HFF-Myc (cell line): Measurements from ENCODE around the gene PNMA1.
"Not testable (repeated sequence)": the region's sequence is repeated elsewhere in the genome, so short reads cannot be mapped to it uniquely, and the experiment has no call there.

Experiments used
- DNase-seq: peaks from one replicate; pipeline ENCODE4 v3.0.0-alpha.2; 2011; ENCODE audit warnings: low read depth; ENCODE audit errors: extremely low read depth
- H3K4me3 ChIP-seq: replicated peaks from 2 replicates; pipeline ENCODE4 v1.5.1; 2011; ENCODE audit warnings: low read depth, mild to moderate bottlenecking, control low read depth, low read length
- TF ChIP-seq, protein P1 (sequence below): IDR thresholded peaks from 2 replicates; pipeline ENCODE4 v1.5.1; 2012; ENCODE audit warnings: mild to moderate bottlenecking, low read depth, low read length, control low read depth; ENCODE audit errors: missing control alignments

Gene PNMA1

DNA sequence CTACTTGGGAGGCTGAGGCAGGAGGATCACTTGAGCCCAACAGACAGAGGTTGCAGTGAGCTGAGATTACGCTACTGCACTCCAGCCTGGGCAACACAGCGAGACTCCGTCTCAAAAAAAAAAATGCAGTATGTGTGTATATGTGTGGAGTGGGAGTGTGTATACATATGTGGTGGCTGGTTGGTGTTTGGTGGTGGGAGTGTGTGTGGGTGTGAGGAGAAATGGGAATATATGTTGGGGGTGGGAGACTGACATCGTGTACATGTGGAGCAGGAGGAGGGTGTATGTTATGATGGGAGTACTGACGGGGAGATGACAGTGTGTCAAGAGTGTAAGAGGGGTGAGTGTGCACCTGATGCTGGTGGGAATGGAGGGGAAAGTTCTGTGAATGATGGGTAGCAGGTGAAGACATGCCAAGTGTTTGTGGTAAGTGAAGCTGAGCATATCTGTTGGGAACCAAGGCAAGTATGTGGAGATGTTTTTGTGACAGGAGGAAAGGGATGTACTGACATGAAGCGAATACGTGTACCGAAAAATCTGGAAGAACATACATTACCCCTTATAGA, 4.2 kb downstream of the PNMA1 start:
- DNase-seq, result no peak
- no peak overlapping the region for H3K4me3 ChIP-seq
- TF ChIP-seq, protein P1, sequence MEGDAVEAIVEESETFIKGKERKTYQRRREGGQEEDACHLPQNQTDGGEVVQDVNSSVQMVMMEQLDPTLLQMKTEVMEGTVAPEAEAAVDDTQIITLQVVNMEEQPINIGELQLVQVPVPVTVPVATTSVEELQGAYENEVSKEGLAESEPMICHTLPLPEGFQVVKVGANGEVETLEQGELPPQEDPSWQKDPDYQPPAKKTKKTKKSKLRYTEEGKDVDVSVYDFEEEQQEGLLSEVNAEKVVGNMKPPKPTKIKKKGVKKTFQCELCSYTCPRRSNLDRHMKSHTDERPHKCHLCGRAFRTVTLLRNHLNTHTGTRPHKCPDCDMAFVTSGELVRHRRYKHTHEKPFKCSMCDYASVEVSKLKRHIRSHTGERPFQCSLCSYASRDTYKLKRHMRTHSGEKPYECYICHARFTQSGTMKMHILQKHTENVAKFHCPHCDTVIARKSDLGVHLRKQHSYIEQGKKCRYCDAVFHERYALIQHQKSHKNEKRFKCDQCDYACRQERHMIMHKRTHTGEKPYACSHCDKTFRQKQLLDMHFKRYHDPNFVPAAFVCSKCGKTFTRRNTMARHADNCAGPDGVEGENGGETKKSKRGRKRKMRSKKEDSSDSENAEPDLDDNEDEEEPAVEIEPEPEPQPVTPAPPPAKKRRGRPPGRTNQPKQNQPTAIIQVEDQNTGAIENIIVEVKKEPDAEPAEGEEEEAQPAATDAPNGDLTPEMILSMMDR, result no peak

- H3K4me3 ChIP-seq, DNase-seq: not testable (repeated sequence)
Observed at GRCh38 chr14:73708076-73708475, 6.1 kb downstream of the PNMA1 start.

- H3K4me3 ChIP-seq, result no peak overlapping the region
- DNase-seq, result no peak
- TF ChIP-seq, protein P1, result no peak
Observed at GRCh38 chr14:73700325-73700724, 13.9 kb downstream of the PNMA1 start.

- no peak overlapping the region for H3K4me3 ChIP-seq
- no peak for DNase-seq
- TF ChIP-seq, protein P1, result no peak
Observed at GRCh38 chr14:73696466-73697400, 17.5 kb downstream of the PNMA1 start.

DNA sequence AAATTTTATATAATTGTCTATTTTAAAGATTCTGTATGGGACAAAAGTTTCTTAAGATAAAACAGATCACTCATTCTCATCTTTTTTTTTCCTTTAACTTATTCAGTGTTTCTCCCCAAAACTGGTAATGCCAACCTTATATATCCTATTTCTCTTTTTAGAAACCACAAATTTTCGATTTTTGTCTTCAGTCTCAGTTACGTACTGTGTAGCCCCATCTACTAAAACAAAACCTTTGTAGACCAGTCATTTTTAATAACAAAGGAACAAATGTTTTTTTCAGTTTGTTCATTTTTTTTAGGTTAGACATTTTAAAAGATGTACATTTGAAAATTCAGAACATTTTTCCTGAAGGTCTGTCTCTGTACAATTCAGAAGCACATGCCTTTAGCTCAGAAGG, 18.2 kb downstream of the PNMA1 start:
- TF ChIP-seq, protein P1, result no peak
- no peak for DNase-seq
- no peak overlapping the region for H3K4me3 ChIP-seq

- H3K4me3 ChIP-seq, result no peak overlapping the region
Observed at GRCh38 chr14:73695082-73695481, 19.1 kb downstream of the PNMA1 start.

GRCh38 chr14:73694083-73694482, 20.1 kb downstream of the PNMA1 start:
- TF ChIP-seq, protein P1, result no peak
- H3K4me3 ChIP-seq, result no peak overlapping the region
- DNase-seq, result no peak

More at GRCh38 chr14:73695082-73695481, 19.1 kb downstream of the PNMA1 start:
- TF ChIP-seq, protein P1, result no peak
- no peak for DNase-seq
